Retina (tissue), 1 donor: ENCODE data around the gene SDSL.
A peak's percentile ranks its signal among the peaks of the same experiment; 100 is the strongest.

Experiments
- DNase-seq: peaks from one replicate; pipeline ENCODE4 v3.0.0-alpha.2; 2016

Gene SDSL

GRCh38 chr12:113422030-113422885 is at the start of gene SDSL:
Gene SDSL, plus strand, starts transcription at chr12:113422380. Its CDS starts 5,603 bp downstream, at chr12:113427983.
- DNase-seq, result peak; percentile 48

- no peak for DNase-seq
Observed at GRCh38 chr12:113373440-113373839, 48.7 kb upstream of the SDSL start.

- no peak for DNase-seq
Observed at GRCh38 chr12:113373969-113374368, 48.2 kb upstream of the SDSL start.

- DNase-seq, result no peak
Observed at GRCh38 chr12:113374823-113375428, 47.3 kb upstream of the SDSL start.

GRCh38 chr12:113378291-113378690 is 43.9 kb upstream of the SDSL start:
- DNase-seq, result no peak

GRCh38 chr12:113381220-113381619 is 41.0 kb upstream of the SDSL start:
- DNase-seq, result no peak

- DNase-seq, result no peak
Observed at GRCh38 chr12:113382206-113382605, 40.0 kb upstream of the SDSL start.

- DNase-seq, result no peak
Observed at GRCh38 chr12:113384778-113385177, 37.4 kb upstream of the SDSL start.

- no peak for DNase-seq
Observed at GRCh38 chr12:113385282-113385882, 36.8 kb upstream of the SDSL start.

- no peak for DNase-seq
Observed at GRCh38 chr12:113386866-113387566, 35.2 kb upstream of the SDSL start.

- no peak for DNase-seq
Observed at GRCh38 chr12:113387631-113388030, 34.5 kb upstream of the SDSL start.

GRCh38 chr12:113388351-113388750 is 33.8 kb upstream of the SDSL start:
- no peak for DNase-seq

- DNase-seq, result no peak
Observed at GRCh38 chr12:113390064-113391043, 31.8 kb upstream of the SDSL start.

- no peak for DNase-seq
Observed at GRCh38 chr12:113391145-113391544, 31.0 kb upstream of the SDSL start.

- no peak for DNase-seq
Observed at GRCh38 chr12:113391650-113392337, 30.4 kb upstream of the SDSL start.

- DNase-seq, result no peak
Observed at GRCh38 chr12:113392520-113392919, 29.7 kb upstream of the SDSL start.

GRCh38 chr12:113392988-113393579 is 29.1 kb upstream of the SDSL start:
- no peak for DNase-seq

- DNase-seq, result no peak
Observed at GRCh38 chr12:113393749-113394148, 28.4 kb upstream of the SDSL start.

GRCh38 chr12:113395119-113395518 is 27.1 kb upstream of the SDSL start:
- no peak for DNase-seq

GRCh38 chr12:113396200-113396599 is 26.0 kb upstream of the SDSL start:
- DNase-seq, result no peak
